Measurements from ENCODE around the gene FNDC11.
"Not testable (repeated sequence)": the region's sequence is repeated elsewhere in the genome, so short reads cannot be mapped to it uniquely, and the experiment has no call there.

The FNDC11 gene

DNA sequence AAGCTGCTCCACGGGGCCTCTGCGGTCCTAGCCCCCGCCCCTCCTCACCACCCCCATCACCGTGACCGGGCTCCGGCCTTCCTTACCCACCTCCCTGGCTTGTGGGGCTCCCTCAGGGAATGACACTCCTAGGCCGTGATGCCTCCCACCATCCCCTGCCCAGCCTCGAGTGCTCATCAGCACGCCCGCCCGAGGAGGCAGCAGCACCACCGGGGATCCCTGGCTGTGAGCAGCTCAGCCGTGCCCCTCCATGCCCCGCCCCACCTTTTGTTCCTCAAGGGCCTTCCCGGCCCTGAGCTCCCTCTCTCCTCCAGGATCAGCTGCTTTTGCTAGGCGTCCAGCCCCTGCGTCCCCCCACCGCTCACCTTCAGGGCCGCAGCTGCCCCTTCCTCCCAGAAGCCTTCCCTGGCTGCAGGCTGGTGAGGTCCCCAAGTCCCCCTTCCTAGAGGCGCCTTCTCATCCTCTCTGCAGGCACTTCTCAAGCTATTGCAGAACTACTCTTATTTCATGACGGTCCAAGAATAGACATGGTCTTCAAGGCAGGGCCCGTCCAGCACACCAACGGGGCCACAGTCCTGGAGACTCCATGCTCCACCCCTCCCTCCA is 3.0 kb downstream of the FNDC11 start:
- DNase-seq (ENCODE audit: low read depth in 1 of 2, low spot score in 1 of 2) = no peak
- Histone ChIP-seq H3K4me3 (replicated peaks; ENCODE audit: insufficient read depth, low read length) (no peak overlapping the region), H3K27ac (replicated peaks) (no peak overlapping the region), H3K27me3 (ENCODE audit: insufficient read depth, poor library complexity, severe bottlenecking) (peaks cover 31% of the 10 kb centered on the region)
- TF ChIP-seq GABPA (IDR thresholded peaks at IDR 0.05; ENCODE audit: low read depth) (no peak), SPI1 (IDR thresholded peaks at IDR 0.05; ENCODE audit: borderline replicate concordance, low read depth) (no peak), POLR2AphosphoS5 (IDR thresholded peaks at IDR 0.05; ENCODE audit: low read depth) (no peak)
- TF ChIP-seq, protein P1, sequence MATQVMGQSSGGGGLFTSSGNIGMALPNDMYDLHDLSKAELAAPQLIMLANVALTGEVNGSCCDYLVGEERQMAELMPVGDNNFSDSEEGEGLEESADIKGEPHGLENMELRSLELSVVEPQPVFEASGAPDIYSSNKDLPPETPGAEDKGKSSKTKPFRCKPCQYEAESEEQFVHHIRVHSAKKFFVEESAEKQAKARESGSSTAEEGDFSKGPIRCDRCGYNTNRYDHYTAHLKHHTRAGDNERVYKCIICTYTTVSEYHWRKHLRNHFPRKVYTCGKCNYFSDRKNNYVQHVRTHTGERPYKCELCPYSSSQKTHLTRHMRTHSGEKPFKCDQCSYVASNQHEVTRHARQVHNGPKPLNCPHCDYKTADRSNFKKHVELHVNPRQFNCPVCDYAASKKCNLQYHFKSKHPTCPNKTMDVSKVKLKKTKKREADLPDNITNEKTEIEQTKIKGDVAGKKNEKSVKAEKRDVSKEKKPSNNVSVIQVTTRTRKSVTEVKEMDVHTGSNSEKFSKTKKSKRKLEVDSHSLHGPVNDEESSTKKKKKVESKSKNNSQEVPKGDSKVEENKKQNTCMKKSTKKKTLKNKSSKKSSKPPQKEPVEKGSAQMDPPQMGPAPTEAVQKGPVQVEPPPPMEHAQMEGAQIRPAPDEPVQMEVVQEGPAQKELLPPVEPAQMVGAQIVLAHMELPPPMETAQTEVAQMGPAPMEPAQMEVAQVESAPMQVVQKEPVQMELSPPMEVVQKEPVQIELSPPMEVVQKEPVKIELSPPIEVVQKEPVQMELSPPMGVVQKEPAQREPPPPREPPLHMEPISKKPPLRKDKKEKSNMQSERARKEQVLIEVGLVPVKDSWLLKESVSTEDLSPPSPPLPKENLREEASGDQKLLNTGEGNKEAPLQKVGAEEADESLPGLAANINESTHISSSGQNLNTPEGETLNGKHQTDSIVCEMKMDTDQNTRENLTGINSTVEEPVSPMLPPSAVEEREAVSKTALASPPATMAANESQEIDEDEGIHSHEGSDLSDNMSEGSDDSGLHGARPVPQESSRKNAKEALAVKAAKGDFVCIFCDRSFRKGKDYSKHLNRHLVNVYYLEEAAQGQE (IDR thresholded peaks at IDR 0.05; ENCODE audit: insufficient replicate concordance, low read depth) = no peak
- TF ChIP-seq, protein P2, sequence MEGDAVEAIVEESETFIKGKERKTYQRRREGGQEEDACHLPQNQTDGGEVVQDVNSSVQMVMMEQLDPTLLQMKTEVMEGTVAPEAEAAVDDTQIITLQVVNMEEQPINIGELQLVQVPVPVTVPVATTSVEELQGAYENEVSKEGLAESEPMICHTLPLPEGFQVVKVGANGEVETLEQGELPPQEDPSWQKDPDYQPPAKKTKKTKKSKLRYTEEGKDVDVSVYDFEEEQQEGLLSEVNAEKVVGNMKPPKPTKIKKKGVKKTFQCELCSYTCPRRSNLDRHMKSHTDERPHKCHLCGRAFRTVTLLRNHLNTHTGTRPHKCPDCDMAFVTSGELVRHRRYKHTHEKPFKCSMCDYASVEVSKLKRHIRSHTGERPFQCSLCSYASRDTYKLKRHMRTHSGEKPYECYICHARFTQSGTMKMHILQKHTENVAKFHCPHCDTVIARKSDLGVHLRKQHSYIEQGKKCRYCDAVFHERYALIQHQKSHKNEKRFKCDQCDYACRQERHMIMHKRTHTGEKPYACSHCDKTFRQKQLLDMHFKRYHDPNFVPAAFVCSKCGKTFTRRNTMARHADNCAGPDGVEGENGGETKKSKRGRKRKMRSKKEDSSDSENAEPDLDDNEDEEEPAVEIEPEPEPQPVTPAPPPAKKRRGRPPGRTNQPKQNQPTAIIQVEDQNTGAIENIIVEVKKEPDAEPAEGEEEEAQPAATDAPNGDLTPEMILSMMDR (IDR thresholded peaks at IDR 0.05; ENCODE audit: insufficient read depth, low read length) = no peak

DNA sequence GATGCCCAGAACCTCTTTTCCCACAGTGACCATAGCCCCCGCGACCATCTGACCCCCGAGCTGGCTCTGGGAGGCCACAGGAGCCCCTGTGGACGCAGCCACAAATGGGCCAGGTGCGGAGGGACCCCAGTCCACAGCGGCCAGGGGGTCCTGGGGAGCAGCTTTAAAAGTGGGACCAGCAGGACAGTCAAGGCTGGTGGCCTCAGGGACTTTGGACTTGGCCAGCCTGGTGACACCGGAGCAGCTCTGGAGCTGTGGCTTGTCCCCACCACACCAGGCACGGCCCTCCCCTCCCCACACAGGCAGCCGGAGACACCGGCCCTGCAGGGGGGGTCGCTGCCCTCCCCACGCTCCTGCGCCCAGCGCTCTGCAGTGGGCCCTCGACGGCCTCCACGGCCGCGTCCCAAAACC is 3.5 kb downstream of the FNDC11 start:
- DNase-seq (ENCODE audit: low read depth in 1 of 2, low spot score in 1 of 2) = no peak
- Histone ChIP-seq H3K4me3 (replicated peaks; ENCODE audit: insufficient read depth, low read length) (no peak overlapping the region), H3K27me3 (ENCODE audit: insufficient read depth, poor library complexity, severe bottlenecking) (peaks cover 25% of the 10 kb centered on the region), H3K27ac (replicated peaks) (no peak overlapping the region)
- TF ChIP-seq SPI1 (IDR thresholded peaks at IDR 0.05; ENCODE audit: borderline replicate concordance, low read depth) (no peak), GABPA (IDR thresholded peaks at IDR 0.05; ENCODE audit: low read depth) (no peak)
- TF ChIP-seq, protein P2 (IDR thresholded peaks at IDR 0.05; ENCODE audit: insufficient read depth, low read length) = no peak

DNA sequence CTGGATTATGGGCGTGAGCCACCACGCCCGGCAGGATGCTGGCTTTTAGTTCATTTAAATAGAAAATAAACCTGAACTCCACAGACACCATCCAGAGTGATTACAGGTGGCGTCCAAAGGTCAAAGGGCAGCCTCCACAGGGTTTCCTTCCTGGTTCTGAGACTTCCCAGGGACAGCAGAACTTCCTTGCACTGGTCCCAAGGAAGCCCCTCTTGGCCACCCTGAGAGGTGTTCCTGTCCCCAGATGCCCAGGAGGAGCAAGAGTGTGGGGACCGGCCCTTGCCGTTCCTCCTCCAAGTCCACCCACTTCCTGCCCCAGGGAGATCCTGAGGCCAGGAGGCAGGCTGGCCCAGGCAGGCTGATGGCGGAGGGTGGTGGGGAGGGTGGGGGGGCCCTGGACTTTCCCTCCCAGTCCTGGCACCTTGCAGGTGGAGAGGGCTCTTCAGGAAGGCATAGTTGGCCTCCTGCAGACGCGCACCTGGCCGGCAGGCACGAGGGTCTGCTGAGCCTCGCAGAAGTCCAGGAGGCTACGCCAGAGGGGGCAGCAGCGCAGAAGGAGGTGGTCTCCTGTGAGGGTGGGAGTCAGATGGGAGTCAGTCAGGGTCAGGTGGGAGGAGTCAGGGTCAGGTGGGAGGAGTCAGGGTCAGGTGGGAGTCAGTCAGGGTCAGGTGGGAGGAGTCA is 5.0 kb downstream of the FNDC11 start:
- no peak for DNase-seq (ENCODE audit: low read depth in 1 of 2, low spot score in 1 of 2)
- no peak overlapping the region for H3K27ac ChIP-seq (replicated peaks)
- no peak overlapping the region for H3K4me3 ChIP-seq (replicated peaks; ENCODE audit: insufficient read depth, low read length)
- peaks cover 17% of the 10 kb centered on the region for H3K27me3 ChIP-seq (ENCODE audit: insufficient read depth, poor library complexity, severe bottlenecking)
- TF ChIP-seq, protein P1 (IDR thresholded peaks at IDR 0.05; ENCODE audit: insufficient replicate concordance, low read depth) = no peak
- no peak for TF ChIP-seq GABPA (IDR thresholded peaks at IDR 0.05; ENCODE audit: low read depth)

DNA sequence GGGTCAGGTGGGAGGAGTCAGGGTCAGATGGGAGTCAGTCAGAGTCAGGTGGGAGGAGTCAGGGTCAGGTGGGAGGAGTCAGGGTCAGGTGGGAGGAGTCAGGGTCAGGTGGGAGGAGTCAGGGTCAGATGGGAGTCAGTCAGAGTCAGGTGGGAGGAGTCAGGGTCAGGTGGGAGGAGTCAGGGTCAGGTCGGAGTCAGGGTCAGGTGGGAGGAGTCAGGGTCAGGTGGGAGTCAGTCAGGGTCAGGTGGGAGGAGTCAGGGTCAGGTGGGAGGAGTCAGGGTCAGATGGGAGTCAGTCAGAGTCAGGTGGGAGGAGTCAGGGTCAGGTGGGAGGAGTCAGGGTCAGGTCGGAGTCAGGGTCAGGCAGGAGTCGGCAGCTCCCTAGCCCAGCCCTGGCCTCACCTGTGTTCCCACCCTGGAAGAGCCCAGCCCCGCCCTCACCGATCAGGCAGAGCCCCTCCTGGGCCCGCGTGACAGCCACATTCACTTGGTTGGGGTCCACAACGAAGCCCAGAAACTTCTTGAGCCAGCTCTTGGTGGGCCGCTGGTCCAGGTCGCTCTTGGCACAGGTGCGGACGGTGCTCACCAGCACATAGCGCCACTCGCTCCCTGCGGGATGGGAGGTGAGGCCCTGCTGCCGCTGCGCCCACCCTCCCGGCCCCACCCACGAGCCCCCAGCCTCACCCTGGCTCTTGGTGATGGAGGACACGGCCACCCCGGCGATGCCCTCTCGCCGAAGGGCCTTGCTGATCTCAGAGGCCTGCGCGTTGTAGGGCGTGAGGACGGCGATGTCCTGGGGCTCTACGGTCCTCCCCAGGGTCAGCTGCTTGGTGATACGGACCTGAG is 5.8 kb downstream of the FNDC11 start:
- H3K27me3 ChIP-seq (ENCODE audit: insufficient read depth, poor library complexity, severe bottlenecking); H3K27ac ChIP-seq (replicated peaks); DNase-seq (ENCODE audit: low read depth in 1 of 2, low spot score in 1 of 2); H3K4me3 ChIP-seq (replicated peaks; ENCODE audit: insufficient read depth, low read length): not testable (repeated sequence)
